ENCODE data around the gene ZNF354B. TPM values are rescaled to one million over a fixed set of nuclear protein-coding genes. Genes with fewer than 3 reads are reported as not detected.
"Not testable (repeated sequence)": the region's sequence is repeated elsewhere in the genome, so short reads cannot be mapped to it uniquely, and the experiment has no call there.

Gene ZNF354B
- 5.7 TPM for total RNA-seq

- H3K9me3 ChIP-seq (ENCODE audit: low read depth, low read length): no peaks in the 10 kb centered on the region
- peaks cover 10% of the 10 kb centered on the region for H3K4me1 ChIP-seq (ENCODE audit: insufficient read depth, low read length)
- H3K4me3 ChIP-seq (ENCODE audit: low read length): peak within 1 kb of the TSS; percentile 67
- H3K27me3 ChIP-seq (ENCODE audit: insufficient read depth, low read length): no peaks in the 10 kb centered on the region
These were observed at the start of gene ZNF354B for GRCh38 chr5:178859625-178860521. TSS of gene ZNF354B (plus strand) at chr5:178859953. CDS start at chr5:178861048, 1,095 bp downstream.

- Histone ChIP-seq H3K4me1 (ENCODE audit: insufficient read depth, low read length) (no peaks in the 10 kb centered on the region), H3K9me3 (ENCODE audit: low read depth, low read length) (no peaks in the 10 kb centered on the region), H3K4me3 (ENCODE audit: low read length) (no peak overlapping the region), H3K27me3 (ENCODE audit: insufficient read depth, low read length) (no peaks in the 10 kb centered on the region)
These were observed 42.2 kb upstream of the ZNF354B start for GRCh38 chr5:178817506-178817905.

GRCh38 chr5:178818094-178818493, 41.7 kb upstream of the ZNF354B start:
- H3K9me3 ChIP-seq (ENCODE audit: low read depth, low read length): no peaks in the 10 kb centered on the region
- H3K4me1 ChIP-seq (ENCODE audit: insufficient read depth, low read length): no peaks in the 10 kb centered on the region
- H3K27me3 ChIP-seq (ENCODE audit: insufficient read depth, low read length): no peaks in the 10 kb centered on the region
- no peak overlapping the region for H3K4me3 ChIP-seq (ENCODE audit: low read length)

- no peaks in the 10 kb centered on the region for H3K27me3 ChIP-seq (ENCODE audit: insufficient read depth, low read length)
- no peaks in the 10 kb centered on the region for H3K4me1 ChIP-seq (ENCODE audit: insufficient read depth, low read length)
- no peaks in the 10 kb centered on the region for H3K9me3 ChIP-seq (ENCODE audit: low read depth, low read length)
- H3K4me3 ChIP-seq (ENCODE audit: low read length): no peak overlapping the region
These were observed 39.8 kb upstream of the ZNF354B start for GRCh38 chr5:178820001-178820400.

- Histone ChIP-seq H3K4me1 (ENCODE audit: insufficient read depth, low read length) (no peaks in the 10 kb centered on the region), H3K9me3 (ENCODE audit: low read depth, low read length) (no peaks in the 10 kb centered on the region), H3K27me3 (ENCODE audit: insufficient read depth, low read length) (no peaks in the 10 kb centered on the region), H3K4me3 (ENCODE audit: low read length) (no peak overlapping the region)
These were observed 34.3 kb upstream of the ZNF354B start for GRCh38 chr5:178825444-178825843.

- Histone ChIP-seq H3K27me3 (ENCODE audit: insufficient read depth, low read length) (no peaks in the 10 kb centered on the region), H3K4me3 (ENCODE audit: low read length) (no peak overlapping the region), H3K4me1 (ENCODE audit: insufficient read depth, low read length) (no peaks in the 10 kb centered on the region), H3K9me3 (ENCODE audit: low read depth, low read length) (no peaks in the 10 kb centered on the region)
These were observed 33.5 kb upstream of the ZNF354B start for GRCh38 chr5:178826216-178826615.

- H3K4me1 ChIP-seq (ENCODE audit: insufficient read depth, low read length): no peaks in the 10 kb centered on the region
- H3K9me3 ChIP-seq (ENCODE audit: low read depth, low read length): no peaks in the 10 kb centered on the region
- no peak overlapping the region for H3K4me3 ChIP-seq (ENCODE audit: low read length)
- no peaks in the 10 kb centered on the region for H3K27me3 ChIP-seq (ENCODE audit: insufficient read depth, low read length)
These were observed 32.1 kb upstream of the ZNF354B start for GRCh38 chr5:178827636-178828035.

GRCh38 chr5:178831049-178831448, 28.7 kb upstream of the ZNF354B start:
- Histone ChIP-seq H3K27me3 (ENCODE audit: insufficient read depth, low read length) (no peaks in the 10 kb centered on the region), H3K4me3 (ENCODE audit: low read length) (no peak overlapping the region)

GRCh38 chr5:178832618-178833201, 27.0 kb upstream of the ZNF354B start:
- no peaks in the 10 kb centered on the region for H3K4me1 ChIP-seq (ENCODE audit: insufficient read depth, low read length)
- H3K27me3 ChIP-seq (ENCODE audit: insufficient read depth, low read length): no peaks in the 10 kb centered on the region
- H3K9me3 ChIP-seq (ENCODE audit: low read depth, low read length): no peaks in the 10 kb centered on the region
- H3K4me3 ChIP-seq (ENCODE audit: low read length): no peak overlapping the region

More at GRCh38 chr5:178831049-178831448, 28.7 kb upstream of the ZNF354B start:
- Histone ChIP-seq H3K4me1 (ENCODE audit: insufficient read depth, low read length) (no peaks in the 10 kb centered on the region), H3K9me3 (ENCODE audit: low read depth, low read length) (no peaks in the 10 kb centered on the region)

GRCh38 chr5:178836628-178837027, 23.1 kb upstream of the ZNF354B start:
- H3K27me3 ChIP-seq (ENCODE audit: insufficient read depth, low read length): no peaks in the 10 kb centered on the region
- no peaks in the 10 kb centered on the region for H3K9me3 ChIP-seq (ENCODE audit: low read depth, low read length)
- no peak overlapping the region for H3K4me3 ChIP-seq (ENCODE audit: low read length)
- H3K4me1 ChIP-seq (ENCODE audit: insufficient read depth, low read length): no peaks in the 10 kb centered on the region

GRCh38 chr5:178838695-178839318, 20.9 kb upstream of the ZNF354B start:
- H3K9me3 ChIP-seq (ENCODE audit: low read depth, low read length); H3K4me1 ChIP-seq (ENCODE audit: insufficient read depth, low read length); H3K4me3 ChIP-seq (ENCODE audit: low read length); H3K27me3 ChIP-seq (ENCODE audit: insufficient read depth, low read length): not testable (repeated sequence)

GRCh38 chr5:178839319-178839704, 20.4 kb upstream of the ZNF354B start:
- Histone ChIP-seq H3K9me3 (ENCODE audit: low read depth, low read length) (no peaks in the 10 kb centered on the region), H3K27me3 (ENCODE audit: insufficient read depth, low read length) (no peaks in the 10 kb centered on the region), H3K4me3 (ENCODE audit: low read length) (no peak overlapping the region), H3K4me1 (ENCODE audit: insufficient read depth, low read length) (no peaks in the 10 kb centered on the region)

GRCh38 chr5:178840399-178840798, 19.4 kb upstream of the ZNF354B start:
- not testable (repeated sequence) for H3K4me1 ChIP-seq (ENCODE audit: insufficient read depth, low read length); H3K9me3 ChIP-seq (ENCODE audit: low read depth, low read length); H3K4me3 ChIP-seq (ENCODE audit: low read length); H3K27me3 ChIP-seq (ENCODE audit: insufficient read depth, low read length)

GRCh38 chr5:178849316-178849715, 10.4 kb upstream of the ZNF354B start:
- Histone ChIP-seq H3K4me1 (ENCODE audit: insufficient read depth, low read length) (no peaks in the 10 kb centered on the region), H3K4me3 (ENCODE audit: low read length) (no peak overlapping the region), H3K9me3 (ENCODE audit: low read depth, low read length) (no peaks in the 10 kb centered on the region), H3K27me3 (ENCODE audit: insufficient read depth, low read length) (no peaks in the 10 kb centered on the region)

GRCh38 chr5:178851951-178852350, 7.8 kb upstream of the ZNF354B start:
- no peaks in the 10 kb centered on the region for H3K4me1 ChIP-seq (ENCODE audit: insufficient read depth, low read length)
- no peak overlapping the region for H3K4me3 ChIP-seq (ENCODE audit: low read length)
- H3K9me3 ChIP-seq (ENCODE audit: low read depth, low read length): no peaks in the 10 kb centered on the region
- H3K27me3 ChIP-seq (ENCODE audit: insufficient read depth, low read length): no peaks in the 10 kb centered on the region

Data from mononuclear cell (primary cell).